Measurements from ENCODE around the gene PPCS. TPM values are rescaled to one million over a fixed set of nuclear protein-coding genes. Genes with fewer than 3 reads are reported as not detected.

The PPCS gene
- total RNA-seq, 2 donors from 2014 or later = 93.0 to 108 TPM

GRCh38 chr1:42433369-42433768 is 23.0 kb upstream of the PPCS start:
- TF ChIP-seq CTCF (IDR thresholded peaks at IDR 0.05) = no peak
- no peak overlapping the region for H3K4me3 ChIP-seq
- DNase-seq = no peak
- intact Hi-C loops (cut with DNase I) = no loop called here
- H3K9me3 ChIP-seq = no peaks in the 10 kb centered on the region
- no peaks in the 10 kb centered on the region for H3K4me1 ChIP-seq
- no peak overlapping the region for H3K9ac ChIP-seq (ENCODE audit: low read depth in 2 of 2, low read length in 2 of 2)
- H3K27me3 ChIP-seq = no peaks in the 10 kb centered on the region
- H3K36me3 ChIP-seq = no peaks in the 10 kb centered on the region
- H3K27ac ChIP-seq = no peak overlapping the region

GRCh38 chr1:42434340-42434739 is 22.0 kb upstream of the PPCS start:
- intact Hi-C loops (cut with DNase I) = no loop called here
- TF ChIP-seq CTCF (IDR thresholded peaks at IDR 0.05) = no peak

GRCh38 chr1:42439940-42440339 is 16.4 kb upstream of the PPCS start:
- Histone ChIP-seq H3K27ac (no peak overlapping the region), H3K27me3 (no peaks in the 10 kb centered on the region), H3K4me1 (no peaks in the 10 kb centered on the region), H3K9ac (ENCODE audit: low read depth in 2 of 2, low read length in 2 of 2) (no peak overlapping the region), H3K36me3 (no peaks in the 10 kb centered on the region), H3K4me3 (no peak overlapping the region), H3K9me3 (no peaks in the 10 kb centered on the region)
- no peak for TF ChIP-seq CTCF (IDR thresholded peaks at IDR 0.05)
- intact Hi-C loops (cut with DNase I) = no loop called here
- DNase-seq = no peak

More at GRCh38 chr1:42434340-42434739, 22.0 kb upstream of the PPCS start:
- Histone ChIP-seq H3K9me3 (no peaks in the 10 kb centered on the region), H3K27me3 (no peaks in the 10 kb centered on the region), H3K4me3 (no peak overlapping the region), H3K9ac (ENCODE audit: low read depth in 2 of 2, low read length in 2 of 2) (no peak overlapping the region), H3K27ac (no peak overlapping the region), H3K4me1 (no peaks in the 10 kb centered on the region), H3K36me3 (no peaks in the 10 kb centered on the region)
- DNase-seq = no peak

- no peaks in the 10 kb centered on the region for H3K4me1 ChIP-seq
- H3K27ac ChIP-seq = no peak overlapping the region
- no peaks in the 10 kb centered on the region for H3K9me3 ChIP-seq
- H3K9ac ChIP-seq (ENCODE audit: low read depth in 2 of 2, low read length in 2 of 2) = no peak overlapping the region
- no peak for TF ChIP-seq CTCF (IDR thresholded peaks at IDR 0.05)
- no peak for DNase-seq
- no peak overlapping the region for H3K4me3 ChIP-seq
- intact Hi-C loops (cut with DNase I) = no loop called here
- H3K27me3 ChIP-seq = no peaks in the 10 kb centered on the region
- H3K36me3 ChIP-seq = no peaks in the 10 kb centered on the region
Observed at GRCh38 chr1:42442662-42443061, 13.7 kb upstream of the PPCS start.

GRCh38 chr1:42449256-42449655 is 7.1 kb upstream of the PPCS start:
- H3K27ac ChIP-seq = no peak overlapping the region
- no peak overlapping the region for H3K9ac ChIP-seq (ENCODE audit: low read depth in 2 of 2, low read length in 2 of 2)
- DNase-seq = no peak
- no peaks in the 10 kb centered on the region for H3K36me3 ChIP-seq
- no peak for TF ChIP-seq CTCF (IDR thresholded peaks at IDR 0.05)
- no peaks in the 10 kb centered on the region for H3K27me3 ChIP-seq
- H3K4me3 ChIP-seq = no peak overlapping the region
- intact Hi-C loops (cut with DNase I) = no loop called here
- no peaks in the 10 kb centered on the region for H3K9me3 ChIP-seq
- H3K4me1 ChIP-seq = no peaks in the 10 kb centered on the region

- no peaks in the 10 kb centered on the region for H3K27me3 ChIP-seq
- no peaks in the 10 kb centered on the region for H3K4me1 ChIP-seq
- intact Hi-C loops (cut with DNase I) = no loop called here
- TF ChIP-seq CTCF (IDR thresholded peaks at IDR 0.05) = no peak
- no peak for DNase-seq
- no peak overlapping the region for H3K4me3 ChIP-seq
- no peaks in the 10 kb centered on the region for H3K36me3 ChIP-seq
- no peaks in the 10 kb centered on the region for H3K9me3 ChIP-seq
- no peak overlapping the region for H3K9ac ChIP-seq (ENCODE audit: low read depth in 2 of 2, low read length in 2 of 2)
- H3K27ac ChIP-seq = no peak overlapping the region
Observed at GRCh38 chr1:42450061-42450460, 6.3 kb upstream of the PPCS start.

Data from colonic mucosa (tissue), 4 donors.